Progenitor cell of endocrine pancreas (in vitro differentiated cells): ENCODE data around the gene MNT. TPM values are rescaled to one million over a fixed set of nuclear protein-coding genes. Genes with fewer than 3 reads are reported as not detected.
A peak's percentile ranks its signal among the peaks of the same experiment; 100 is the strongest.

ENCODE experiments used
- DNase-seq: peaks from one replicate; pipeline ENCODE4 v3.0.0; 2021; ENCODE audit warnings: low spot score; ENCODE audit not compliant: unreplicated experiment
- H3K27ac Mint-ChIP-seq: 2 replicates; pipeline ENCODE4 v1.8.0; 2021; ENCODE audit warnings: mild to moderate bottlenecking, moderate library complexity, mixed read lengths
- H3K27me3 Mint-ChIP-seq: 2 replicates; pipeline ENCODE4 v1.8.0; 2021; ENCODE audit warnings: mixed read lengths
- H3K36me3 Mint-ChIP-seq: 2 replicates; pipeline ENCODE4 v1.8.0; 2022; ENCODE audit warnings: mixed read lengths; ENCODE audit not compliant: insufficient read depth
- H3K4me1 Mint-ChIP-seq: 2 replicates; pipeline ENCODE4 v1.8.0; 2021; ENCODE audit warnings: low read depth, mixed read lengths
- H3K4me3 Mint-ChIP-seq: 2 replicates; pipeline ENCODE4 v1.8.0; 2021; ENCODE audit warnings: low read depth, mild to moderate bottlenecking, moderate library complexity, mixed read lengths
- H3K9me3 Mint-ChIP-seq: 2 replicates; pipeline ENCODE4 v1.8.0; 2021; ENCODE audit warnings: low read depth, mixed read lengths
- CTCF ChIP-seq: fragments of 200-600 bp; sonication (generic); IDR thresholded peaks from one replicate; pipeline ENCODE4 v1.5.0; 2021; ENCODE audit warnings: antibody characterized with exemption, mild to moderate bottlenecking; ENCODE audit not compliant: unreplicated experiment
- total RNA-seq: library from RNA; stranded (reverse); gene quantifications from 2 replicates; pipeline ENCODE4 v1.2.1, GENCODE V29; 2021

The MNT gene
- total RNA-seq, 1 donor from 2014 or later: 32.1 TPM

- no peak for TF ChIP-seq CTCF
- DNase-seq: no peak
- H3K9me3 Mint-ChIP-seq: no peaks in the 10 kb centered on the region
- H3K36me3 Mint-ChIP-seq: peaks cover 10% of the 10 kb centered on the region
- H3K27me3 Mint-ChIP-seq: no peaks in the 10 kb centered on the region
- no peak overlapping the region for H3K4me3 Mint-ChIP-seq
- no peak overlapping the region for H3K27ac Mint-ChIP-seq
- H3K4me1 Mint-ChIP-seq: no peaks in the 10 kb centered on the region
Measured at GRCh38 chr17:2415081-2415480, 14.2 kb upstream of the MNT start.

GRCh38 chr17:2414446-2415064 lies 13.7 kb upstream of the MNT start:
- no peak overlapping the region for H3K27ac Mint-ChIP-seq
- peaks cover 10% of the 10 kb centered on the region for H3K36me3 Mint-ChIP-seq
- H3K4me3 Mint-ChIP-seq: no peak overlapping the region
- no peaks in the 10 kb centered on the region for H3K9me3 Mint-ChIP-seq
- TF ChIP-seq CTCF: no peak
- no peak for DNase-seq
- H3K27me3 Mint-ChIP-seq: no peaks in the 10 kb centered on the region
- H3K4me1 Mint-ChIP-seq: no peaks in the 10 kb centered on the region

GRCh38 chr17:2412561-2413021 lies 11.7 kb upstream of the MNT start:
- no peak for DNase-seq
- H3K4me1 Mint-ChIP-seq: no peaks in the 10 kb centered on the region
- H3K4me3 Mint-ChIP-seq: no peak overlapping the region
- no peak for TF ChIP-seq CTCF
- H3K27me3 Mint-ChIP-seq: no peaks in the 10 kb centered on the region
- H3K36me3 Mint-ChIP-seq: peaks cover 9% of the 10 kb centered on the region
- H3K27ac Mint-ChIP-seq: no peak overlapping the region
- no peaks in the 10 kb centered on the region for H3K9me3 Mint-ChIP-seq

- H3K27me3 Mint-ChIP-seq: no peaks in the 10 kb centered on the region
Measured at GRCh38 chr17:2410951-2411350, 10.1 kb upstream of the MNT start.

More at GRCh38 chr17:2410951-2411350, 10.1 kb upstream of the MNT start:
- Mint-ChIP-seq H3K27ac (peak overlapping the region; percentile 72), H3K36me3 (peaks cover 9% of the 10 kb centered on the region), H3K4me3 (no peak overlapping the region), H3K9me3 (no peaks in the 10 kb centered on the region), H3K4me1 (peaks cover 8% of the 10 kb centered on the region)
- no peak for DNase-seq
- no peak for TF ChIP-seq CTCF
